H1 (cell line): ENCODE measurements around the gene DUS1L. TPM values are rescaled to one million over a fixed set of nuclear protein-coding genes. Genes with fewer than 3 reads are reported as not detected.

Experiments
- CBX8 ChIP-seq: fragments of 300-800, 300-1000 bp; sonication (generic); IDR thresholded peaks from 2 replicates; pipeline ENCODE4 v1.7.1; 2016; ENCODE audit warnings: low read depth, low read length, borderline replicate concordance
- polyA plus RNA-seq, 7 experiments: library from polyadenylated mRNA; depleted of rRNA in 3 of 7; stranded (reverse) in 5 of 7; unstranded in 2 of 7; fragments of >200 nt in 5 of 7; fragments of 200-250 nt in 2 of 7; gene quantifications; 1 replicate in 5 of 7; 2 replicates in 1 of 7; 4 replicates in 1 of 7; pipeline versions ENCODE4 v1.2.1 to v1.2.3, GENCODE V29; 2011 to 2013; ENCODE audit warnings: missing spikeins in 2 of 7, mixed read lengths in 2 of 7
- total RNA-seq: library from RNA; stranded (reverse); fragmentation: NEBNext Ultra II Directional; extraction: Animal tissue kit (Norgen Biotek cat#: 25700); gene quantifications from 2 replicates; pipeline ENCODE4 v1.2.1, GENCODE V29; 2021

The DUS1L gene
- total and polyA plus RNA-seq, 2 of the 8 experiments (the other 6 are each of a cell fraction or from before 2014, with no cell fraction given) = 34.5 to 69.1 TPM

GRCh38 chr17:82022981-82023446, 42.6 kb downstream of the DUS1L start, which contains the start of gene LRRC45 (continued):
- TF ChIP-seq CBX8 = no peak
- TF ChIP-seq, all 59 proteins: peak for 10
